H1 (cell line): ENCODE measurements around the gene SCAMP2.

Experiments used
- CREB1 ChIP-seq: IDR thresholded peaks from 2 replicates; pipeline ENCODE4 v1.6.1; 2012; ENCODE audit warnings: inconsistent platforms
- CTCF ChIP-seq, 3 experiments: IDR thresholded peaks; 1 replicate in 2 of 3; 2 replicates in 1 of 3; pipeline versions ENCODE4 v1.5.1 to v1.6.1; 2011; ENCODE audit warnings: low read length in 3 of 3, mild to moderate bottlenecking in 3 of 3, inconsistent platforms in 2 of 3, low read depth in 1 of 3, moderate library complexity in 1 of 3; ENCODE audit not compliant: insufficient read depth in 1 of 3; ENCODE audit errors: control extremely low read depth in 1 of 3
- MAFK ChIP-seq: IDR thresholded peaks from 2 replicates; pipeline ENCODE4 v1.6.1; 2012; ENCODE audit warnings: low read depth, mild to moderate bottlenecking, improper control_type of control experiment, low read length
- PHF8 ChIP-seq: fragments of 200-600 bp; sonication (generic); conservative IDR thresholded peaks from 2 replicates; pipeline ENCODE4 v1.7.1; 2012; ENCODE audit warnings: low read depth, mild to moderate bottlenecking, inconsistent platforms, low read length, moderate library complexity
- POLR2A ChIP-seq, 2 experiments: IDR thresholded peaks; 1 replicate in 1 of 2; 2 replicates in 1 of 2; pipeline ENCODE4 v1.6.1; 2011; ENCODE audit warnings: low read depth in 2 of 2, low read length in 2 of 2, mild to moderate bottlenecking in 2 of 2; ENCODE audit errors: control extremely low read depth in 1 of 2
- RNF2 ChIP-seq: fragments of 200-900, 300-1000 bp; sonication (generic); IDR thresholded peaks from 2 replicates; pipeline ENCODE4 v1.7.1; 2016; ENCODE audit warnings: borderline replicate concordance, low read depth, mild to moderate bottlenecking, antibody characterized with exemption, low read length; ENCODE audit not compliant: poor library complexity, severe bottlenecking; ENCODE audit errors: missing control alignments
- SP2 ChIP-seq: IDR thresholded peaks from 2 replicates; pipeline ENCODE4 v1.6.1; 2012; ENCODE audit warnings: mild to moderate bottlenecking, low read length, inconsistent platforms

DNA sequence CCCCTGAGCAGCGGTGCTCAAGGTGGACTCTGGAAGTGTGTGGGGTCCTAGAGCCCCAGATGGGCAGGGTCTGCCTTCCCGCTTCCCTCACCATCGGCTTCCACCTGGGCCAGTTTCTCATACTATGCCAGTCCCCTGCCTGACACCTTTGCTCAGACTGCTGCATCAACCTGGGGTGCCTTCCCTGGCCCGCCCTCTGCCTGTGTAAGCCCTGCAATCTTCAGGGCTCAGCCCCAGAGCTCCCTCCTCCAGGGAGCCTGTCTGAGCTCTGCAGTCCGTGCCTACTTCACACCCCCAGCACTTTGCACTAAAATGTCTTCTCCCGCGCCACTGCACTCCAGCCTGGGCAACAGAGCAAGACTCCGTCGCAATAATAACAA, 78.2 kb downstream of the SCAMP2 start:
- TF ChIP-seq CTCF (IDR thresholded peaks at IDR 0.05; ENCODE audit: control extremely low read depth in 1 of 3, insufficient read depth in 1 of 3, low read depth in 1 of 3, low read length in 3 of 3) (no peak), POLR2A (IDR thresholded peaks at IDR 0.05; ENCODE audit: control extremely low read depth in 1 of 2, low read depth in 2 of 2, low read length in 2 of 2) (no peak), MAFK (no peak), CREB1 (no peak), SP2 (no peak), PHF8 (no peak), RNF2 (no peak)
